Measurements from ENCODE around the gene LILRB4. TPM values are rescaled to one million over a fixed set of nuclear protein-coding genes. Genes with fewer than 3 reads are reported as not detected.

The LILRB4 gene
- total RNA-seq, 4 donors from 2014 or later = 2.7 to 6.2 (median 3.7) TPM

GRCh38 chr19:54660306-54660705, 2.5 kb upstream of the LILRB4 start:
- Histone ChIP-seq H3K9me3 (no peaks in the 10 kb centered on the region), H3K27me3 (no peaks in the 10 kb centered on the region), H3K4me3 (replicated peaks in 1 of 3) (no peak overlapping the region), H3K27ac (no peak overlapping the region), H3K4me1 (no peaks in the 10 kb centered on the region), H3K36me3 (no peaks in the 10 kb centered on the region)
- TF ChIP-seq POLR2A (IDR thresholded peaks at IDR 0.05) (no peak), CTCF (IDR thresholded peaks at IDR 0.05) (no peak)
- WGBS, 2 donors = 65 to 85% methylated on average over 5 of the region's 5 CpGs
- DNase-seq = no peak
- intact Hi-C loops (cut with DNase I) = no loop called here

- Histone ChIP-seq H3K4me3 (replicated peaks in 1 of 3) (no peak overlapping the region), H3K9me3 (no peaks in the 10 kb centered on the region), H3K36me3 (no peaks in the 10 kb centered on the region), H3K4me1 (no peaks in the 10 kb centered on the region), H3K27me3 (no peaks in the 10 kb centered on the region), H3K27ac (no peak overlapping the region)
- 71 to 79% methylated on average over 6 of the region's 6 CpGs for WGBS, 2 donors
- no peak for TF ChIP-seq POLR2A (IDR thresholded peaks at IDR 0.05)
- no peak for TF ChIP-seq CTCF (IDR thresholded peaks at IDR 0.05)
- intact Hi-C loops (cut with DNase I) = no loop called here
- no peak for DNase-seq
Measured at GRCh38 chr19:54660964-54661363, 1.8 kb upstream of the LILRB4 start.

- no peaks in the 10 kb centered on the region for H3K36me3 ChIP-seq
- DNase-seq = no peak
- no peak overlapping the region for H3K27ac ChIP-seq
- H3K27me3 ChIP-seq = no peaks in the 10 kb centered on the region
- TF ChIP-seq CTCF (IDR thresholded peaks at IDR 0.05) (no peak), POLR2A (IDR thresholded peaks at IDR 0.05) (no peak)
- no peak overlapping the region for H3K4me3 ChIP-seq (replicated peaks in 1 of 3)
- 75 to 84% methylated on average over 13 of the region's 13 CpGs for WGBS, 2 donors
- no peaks in the 10 kb centered on the region for H3K4me1 ChIP-seq
- intact Hi-C loops (cut with DNase I) = no loop called here
- no peaks in the 10 kb centered on the region for H3K9me3 ChIP-seq
Measured at GRCh38 chr19:54661846-54662481, 821 bp upstream of the LILRB4 start.

- Histone ChIP-seq H3K9me3 (no peaks in the 10 kb centered on the region), H3K27ac (no peak overlapping the region), H3K4me3 (replicated peaks in 1 of 3) (no peak overlapping the region), H3K36me3 (no peaks in the 10 kb centered on the region), H3K4me1 (no peaks in the 10 kb centered on the region), H3K27me3 (no peaks in the 10 kb centered on the region)
- no peak for DNase-seq
- intact Hi-C loops (cut with DNase I) = no loop called here
- TF ChIP-seq POLR2A (IDR thresholded peaks at IDR 0.05) (no peak), CTCF (IDR thresholded peaks at IDR 0.05) (no peak)
- WGBS, 2 donors = 87 to 89% methylated on average over 4 of the region's 6 CpGs
Measured at GRCh38 chr19:54665530-54665929, 2.7 kb downstream of the LILRB4 start.

- H3K27ac ChIP-seq = no peak overlapping the region
- no peaks in the 10 kb centered on the region for H3K9me3 ChIP-seq
- DNase-seq = no peak
- TF ChIP-seq CTCF (IDR thresholded peaks at IDR 0.05) (no peak), POLR2A (IDR thresholded peaks at IDR 0.05) (no peak)
- no peaks in the 10 kb centered on the region for H3K36me3 ChIP-seq
- no peaks in the 10 kb centered on the region for H3K27me3 ChIP-seq
- H3K4me3 ChIP-seq (replicated peaks in 1 of 3) = no peak overlapping the region
- H3K4me1 ChIP-seq = no peaks in the 10 kb centered on the region
- intact Hi-C loops (cut with DNase I) = no loop called here
- WGBS, 2 donors = 81 to 89% methylated on average over 12 of the region's 12 CpGs
Measured at GRCh38 chr19:54667217-54667616, 4.4 kb downstream of the LILRB4 start.

Measured in thyroid gland (tissue), 4 donors.